Measurements from ENCODE around the gene F12.
"Not testable (repeated sequence)": the region's sequence is repeated elsewhere in the genome, so short reads cannot be mapped to it uniquely, and the experiment has no call there.

Gene F12

DNA sequence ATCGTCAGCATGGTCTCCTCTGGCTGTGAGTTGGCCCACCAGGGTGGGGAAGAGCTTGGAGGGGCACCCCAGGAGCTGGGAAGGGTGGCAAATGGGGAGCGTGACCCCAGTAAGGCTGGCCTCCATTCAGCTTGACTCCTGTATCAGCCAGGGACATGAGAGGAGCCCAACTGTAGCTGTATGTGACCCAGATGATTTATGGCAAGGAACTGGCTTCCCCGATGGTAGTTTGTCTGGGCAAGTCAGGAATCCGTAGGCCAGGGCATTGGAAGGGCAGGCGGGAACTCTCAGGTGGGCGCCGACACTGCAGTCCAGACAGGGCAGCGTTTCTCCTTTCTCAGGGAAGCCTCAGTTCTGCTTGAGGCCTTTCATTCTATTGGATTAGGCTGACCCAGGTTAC, 22.8 kb downstream of the F12 start:
- no peak for DNase-seq

DNA sequence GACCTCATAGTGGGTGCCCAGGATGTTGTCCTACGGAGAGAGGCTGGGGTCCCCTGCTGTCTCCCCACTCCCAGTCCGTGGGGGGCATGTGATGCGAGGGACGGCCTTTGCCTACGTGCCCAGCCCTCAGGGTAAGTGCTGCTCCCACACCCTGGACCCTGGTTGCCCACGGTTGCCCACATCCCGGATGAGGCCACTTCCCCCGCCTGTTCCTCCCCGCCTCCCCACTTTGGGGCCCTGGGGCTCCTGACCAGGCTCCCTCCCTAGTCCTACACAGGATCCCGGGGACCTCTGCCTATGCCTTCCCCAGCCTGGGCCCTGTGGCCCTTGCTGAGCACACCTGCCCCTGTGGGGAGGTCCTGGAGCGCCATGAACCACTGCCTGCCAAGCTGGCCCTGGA, 23.6 kb downstream of the F12 start:
- DNase-seq: no peak

DNA sequence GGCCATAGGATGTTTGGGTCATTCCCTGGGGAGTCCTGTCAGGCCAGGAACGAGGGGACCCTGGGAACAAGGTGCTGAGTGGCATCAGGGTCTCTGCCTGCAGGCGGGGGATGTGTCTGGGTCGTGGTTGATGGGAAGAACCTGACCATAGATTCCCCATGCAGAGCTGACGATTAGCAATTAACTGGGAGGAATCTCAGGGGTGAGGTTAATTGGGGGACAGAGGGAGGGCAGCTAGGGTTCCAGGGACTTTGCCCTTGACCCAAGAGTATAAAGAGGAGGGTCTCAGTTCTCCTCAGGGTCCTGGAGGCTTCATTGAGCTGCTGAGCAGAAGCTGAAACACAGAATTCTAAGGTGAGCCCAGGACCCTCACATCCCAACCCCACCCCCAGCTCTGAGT, 25.2 kb downstream of the F12 start, which contains the start of gene SLC34A1:
Gene SLC34A1, plus strand, starts transcription at position 301 of the 400 bp plus-strand sequence. CDS start 1,308 bp downstream, outside the sequence.
- DNase-seq: no peak

DNA sequence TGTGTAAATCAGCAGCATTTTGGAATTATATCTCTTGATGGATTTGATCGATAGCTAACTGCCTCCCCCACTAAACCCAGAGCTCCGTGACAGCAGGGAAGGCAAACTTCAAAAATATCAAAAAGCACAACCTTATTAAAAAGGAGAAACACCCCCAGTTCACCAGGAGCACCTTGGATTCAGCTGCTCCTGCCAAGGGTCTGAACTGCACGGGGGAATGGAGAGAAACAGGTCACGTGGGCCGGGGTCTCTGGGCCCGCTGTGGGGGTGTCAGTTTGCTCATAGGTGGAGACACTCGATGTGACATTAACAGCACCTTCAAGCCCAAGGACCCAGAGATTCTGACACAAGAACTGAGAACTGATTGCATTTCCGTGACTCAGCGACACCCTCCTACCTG, 26.2 kb downstream of the F12 start:
- DNase-seq: no peak

DNA sequence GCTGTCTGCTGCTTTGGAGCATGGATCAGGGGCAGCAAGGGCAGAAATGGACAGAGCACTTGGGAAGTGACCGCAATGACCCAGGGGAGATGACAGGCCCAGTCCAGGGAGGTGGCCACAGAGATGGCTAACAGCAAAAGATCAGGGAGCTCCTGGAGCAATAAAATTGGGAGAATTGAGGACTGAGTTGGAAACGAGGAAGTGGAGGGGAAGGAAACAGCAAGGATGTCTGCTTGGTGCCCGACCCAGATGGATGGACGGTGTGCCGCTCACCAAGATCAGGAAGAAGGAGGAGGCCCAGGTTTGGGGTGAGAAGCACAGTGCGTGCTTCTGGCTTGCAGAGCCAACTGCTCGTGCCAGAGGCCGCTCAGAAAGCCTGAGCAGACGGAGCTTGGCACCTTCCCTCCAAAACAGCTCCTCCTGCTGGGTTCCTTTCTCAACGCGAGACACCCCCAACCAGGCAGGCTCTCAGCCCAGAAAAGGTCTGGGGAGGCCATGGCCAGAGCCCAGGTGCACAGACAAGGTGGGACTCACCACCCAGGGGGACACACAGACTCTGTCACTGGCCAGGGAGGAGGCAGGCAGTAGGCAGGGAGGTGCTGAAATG, 26.8 kb downstream of the F12 start:
- DNase-seq: peak in 3 of 4 experiments; percentile 36 to 51 (median 46)

DNA sequence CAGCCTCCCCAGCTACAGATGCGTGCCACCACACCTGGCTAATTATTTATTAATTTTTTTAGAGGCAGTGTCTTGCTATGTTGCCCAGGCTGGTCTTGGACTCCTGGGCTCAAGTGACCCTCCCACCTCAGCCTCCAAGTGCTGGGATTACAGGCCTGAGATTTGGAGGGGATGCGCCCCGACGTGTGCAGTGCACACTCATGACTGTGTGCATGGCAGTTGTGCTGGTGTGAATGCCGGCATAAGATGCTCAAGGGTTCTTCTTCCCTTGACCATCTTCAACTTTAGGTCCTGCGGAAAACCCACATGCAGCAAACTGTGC, 28.6 kb downstream of the F12 start:
- DNase-seq: no peak

DNA sequence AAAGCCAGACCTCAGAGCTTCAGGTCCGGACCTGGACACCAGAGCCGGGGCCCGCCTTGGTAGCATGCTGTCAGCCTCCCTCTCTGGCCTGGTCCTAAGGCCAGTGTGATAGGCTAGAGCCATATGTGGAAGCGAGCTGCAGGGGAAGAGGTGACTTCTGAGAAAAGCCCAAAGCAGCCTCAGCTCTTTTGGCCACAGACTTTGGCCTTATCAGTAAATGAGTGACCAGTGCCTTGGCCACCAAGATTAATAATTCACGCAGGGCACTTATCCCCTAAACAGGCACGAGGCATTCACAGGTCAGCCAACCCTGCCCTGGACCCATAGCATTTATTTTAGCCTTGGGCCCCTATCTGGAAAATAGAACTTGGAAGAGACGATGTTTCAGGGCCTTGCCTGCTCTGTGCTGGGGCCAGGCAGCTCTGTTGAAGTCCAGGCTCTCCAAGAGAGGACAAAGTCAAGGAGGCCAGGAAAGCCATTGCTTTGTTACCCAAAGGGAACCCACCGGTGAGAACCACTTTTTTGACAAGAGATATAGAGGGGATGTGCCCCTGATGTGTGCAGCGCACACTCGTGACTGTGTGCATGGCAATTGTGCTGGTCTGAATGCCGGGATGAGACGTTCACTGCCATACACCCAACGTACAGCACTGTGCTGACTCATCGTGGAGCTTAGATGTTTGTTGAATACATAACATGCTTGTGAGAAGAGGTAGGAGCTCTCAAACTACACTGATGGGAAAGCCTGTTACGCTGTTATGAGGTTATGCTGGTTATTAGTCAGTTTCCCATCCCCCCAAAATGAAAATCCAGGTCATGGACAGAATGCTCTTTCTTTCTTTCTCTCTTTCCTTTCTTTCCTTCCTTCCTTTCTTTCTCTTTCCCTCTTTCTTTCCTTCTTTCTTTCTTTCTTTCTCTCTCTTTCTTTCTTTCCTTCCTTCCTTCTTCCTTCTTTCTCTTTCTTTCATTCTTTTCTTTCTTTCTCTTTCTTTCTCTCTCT, 30.2 kb downstream of the F12 start:
- peak in 3 of 4 experiments; percentile 28 to 40 (median 31) for DNase-seq

DNA sequence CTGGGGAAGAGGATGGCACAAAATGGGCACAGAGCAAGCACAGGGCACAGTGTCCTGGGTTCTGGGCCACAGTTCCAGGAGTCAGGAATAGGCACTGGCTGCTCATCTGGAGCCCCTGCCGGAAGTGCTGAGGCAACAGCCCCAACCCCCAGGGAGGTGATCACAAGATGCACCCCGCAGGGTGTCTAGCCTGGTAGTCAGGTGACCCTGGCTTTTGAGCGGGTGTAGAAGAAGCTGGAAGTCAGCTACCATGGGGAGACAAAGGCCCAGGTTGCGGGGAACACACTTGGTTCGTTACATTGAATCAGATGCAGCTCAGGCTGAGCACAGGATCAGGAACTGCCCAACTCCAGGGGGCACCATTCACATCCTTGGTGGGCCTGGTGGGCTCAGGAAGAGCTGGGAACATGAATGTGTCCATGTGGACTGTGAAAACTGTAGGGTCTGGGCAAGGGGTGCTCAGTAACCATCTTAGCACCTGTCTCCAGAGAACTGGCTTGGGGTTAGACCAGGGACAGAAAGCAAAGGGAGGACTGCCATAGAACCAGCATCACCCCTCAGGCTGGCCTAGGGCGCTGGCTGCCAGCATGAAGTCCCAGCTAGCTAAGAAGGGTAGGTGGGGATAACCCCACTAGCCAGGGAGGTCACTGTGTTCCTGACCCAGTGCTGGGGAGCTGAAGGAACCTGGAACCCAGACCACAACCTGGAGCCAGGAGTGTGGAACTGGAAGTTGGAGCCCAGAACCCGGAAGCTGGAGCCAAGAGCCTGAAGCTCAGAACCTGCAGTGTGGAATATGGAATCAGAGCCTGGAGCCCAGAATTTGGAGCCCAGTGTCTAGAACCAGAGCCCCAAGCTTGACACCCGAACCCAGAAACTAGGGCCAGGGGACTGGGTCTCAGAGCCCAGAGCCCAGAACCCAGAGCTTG, 31.2 kb downstream of the F12 start:
- no peak for DNase-seq

DNA sequence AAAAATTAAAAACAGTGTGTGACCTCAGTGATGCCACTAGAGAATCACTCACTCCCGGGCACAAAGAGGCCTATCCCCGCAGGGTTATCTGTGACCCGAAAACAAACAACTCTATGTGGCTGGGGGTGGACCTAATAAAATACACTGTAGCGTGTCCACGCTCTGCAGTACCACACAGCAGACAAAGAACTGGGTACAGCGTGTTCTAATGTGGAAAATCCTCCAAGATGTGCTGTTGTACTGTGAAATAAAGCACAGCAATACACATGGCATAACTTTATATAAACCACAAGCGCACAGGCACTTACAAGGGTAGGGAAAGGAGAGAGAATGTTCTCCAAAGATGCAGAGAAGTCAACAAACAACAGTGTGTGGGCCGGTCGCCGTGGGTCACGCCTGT, 33.3 kb downstream of the F12 start:
- DNase-seq: no peak

DNA sequence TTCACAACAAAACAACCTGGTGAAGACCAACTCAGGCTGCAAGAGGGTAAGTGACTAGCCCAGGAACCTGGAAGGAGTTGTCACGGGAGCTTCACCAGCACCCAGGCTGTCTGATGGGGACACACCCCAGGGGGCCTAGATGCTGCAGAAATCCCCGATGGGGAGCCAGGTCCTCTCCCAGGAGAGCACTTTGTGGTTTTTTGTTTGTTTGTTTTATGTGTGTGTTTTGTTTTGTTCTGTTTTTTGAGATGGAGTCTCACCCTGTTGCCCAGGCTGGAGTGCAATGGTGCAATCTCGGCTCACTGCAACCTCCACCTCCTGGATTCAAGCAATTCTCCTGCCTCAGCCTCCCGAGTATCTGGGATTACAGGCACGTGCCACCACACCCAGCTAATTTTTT, 33.8 kb downstream of the F12 start:
- not testable (repeated sequence) for DNase-seq

DNA sequence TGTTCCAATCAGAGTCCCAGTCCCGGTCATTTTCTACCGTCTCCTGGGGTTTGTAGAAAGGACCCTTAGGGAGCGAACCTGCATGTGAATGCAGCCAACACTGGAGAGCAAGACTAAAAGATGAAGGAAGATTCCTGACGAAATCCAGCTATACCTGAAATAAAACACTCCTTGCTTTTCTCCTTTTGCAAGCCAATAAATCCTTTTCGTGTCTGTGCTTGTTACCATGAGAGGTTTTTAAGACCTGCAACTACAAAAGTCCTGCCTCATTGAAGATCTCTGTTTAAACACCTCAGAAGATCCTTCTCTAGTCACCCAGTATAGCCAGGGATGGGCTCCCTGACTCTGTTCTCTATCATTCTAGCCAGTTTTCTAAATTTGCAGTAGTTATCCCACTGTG, 35.2 kb downstream of the F12 start:
- no peak for DNase-seq

DNA sequence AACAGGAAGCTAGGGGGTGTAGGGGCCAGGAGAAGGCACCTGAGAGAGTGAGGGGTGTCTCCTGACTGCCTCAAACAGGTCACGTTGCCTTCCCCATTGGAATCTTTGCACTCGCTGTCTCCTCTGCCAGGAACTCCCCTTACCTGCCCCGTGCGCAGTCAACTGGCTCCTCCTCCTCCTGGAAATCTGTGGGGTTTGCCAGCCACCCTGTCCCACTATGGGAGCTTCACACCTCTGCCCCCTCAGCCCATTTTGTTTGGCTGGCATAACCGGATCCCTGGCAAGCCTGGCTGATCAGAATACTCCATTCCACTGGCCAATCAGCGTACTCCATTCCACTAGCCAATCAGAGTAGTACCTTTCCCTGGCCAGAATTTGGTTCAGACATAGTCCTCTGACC, 35.6 kb downstream of the F12 start:
- DNase-seq: no peak

DNA sequence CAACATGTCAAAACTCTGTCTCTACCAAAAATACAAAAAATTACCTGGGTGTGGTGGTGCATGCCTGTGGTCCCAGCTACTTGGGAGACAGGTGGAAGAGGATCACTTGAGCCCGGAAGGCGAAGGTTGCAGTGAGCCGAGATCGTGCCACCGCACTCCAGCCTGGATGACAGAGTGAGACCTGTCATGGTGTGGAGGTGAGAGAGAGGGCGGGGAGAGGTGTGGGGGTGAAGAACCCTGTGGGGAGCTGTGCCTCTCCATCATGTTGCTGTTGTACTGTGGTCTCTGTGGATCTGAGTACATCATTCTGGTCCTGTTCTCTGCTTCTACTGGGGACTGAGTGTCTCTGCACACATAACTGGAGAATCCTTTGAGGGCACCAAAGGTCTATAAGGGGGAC, 36.5 kb downstream of the F12 start:
- DNase-seq: no peak

DNA sequence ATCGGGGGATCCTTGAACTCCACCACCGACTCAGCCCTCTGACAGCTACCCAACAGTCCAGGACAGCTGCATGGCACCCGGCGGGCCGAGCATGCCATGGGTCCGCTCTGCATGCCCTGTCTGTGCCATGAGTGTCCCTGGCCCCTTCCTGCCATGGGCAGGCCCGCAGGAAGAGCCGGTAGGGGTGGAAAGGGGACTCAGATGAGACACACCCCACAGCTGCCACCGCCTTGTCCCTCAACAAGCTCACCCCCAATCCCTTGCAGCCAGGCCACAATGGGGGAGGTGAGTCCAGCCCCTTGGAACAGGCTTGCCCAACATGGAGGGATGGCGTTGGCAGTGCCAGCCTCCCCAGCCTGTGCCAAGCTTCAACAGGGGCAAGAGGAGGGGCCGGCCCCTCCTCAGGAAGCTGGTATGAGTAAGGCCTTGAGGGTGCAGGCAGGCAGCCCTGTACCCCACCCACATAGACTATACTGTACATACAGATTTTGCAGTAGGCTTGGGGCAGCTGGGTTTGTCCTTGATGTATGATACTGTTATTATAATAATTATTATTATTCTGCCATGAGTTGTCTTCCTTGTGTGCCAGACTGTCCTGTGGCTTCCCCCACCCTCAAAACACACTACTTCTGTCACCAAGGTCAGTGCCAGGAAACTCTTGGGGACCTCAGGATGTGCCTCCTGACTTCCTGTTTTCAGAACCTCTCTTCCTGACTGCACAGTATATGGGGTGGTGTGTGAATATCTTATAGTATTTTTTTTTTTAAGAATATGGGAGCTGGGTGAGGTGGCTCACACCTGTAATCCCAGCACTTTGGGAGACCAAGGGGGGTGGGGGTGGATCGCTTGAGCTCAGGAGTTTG, 37.1 kb downstream of the F12 start:
- peak in 3 of 4 experiments; percentile 27 to 46 (median 39) for DNase-seq

DNA sequence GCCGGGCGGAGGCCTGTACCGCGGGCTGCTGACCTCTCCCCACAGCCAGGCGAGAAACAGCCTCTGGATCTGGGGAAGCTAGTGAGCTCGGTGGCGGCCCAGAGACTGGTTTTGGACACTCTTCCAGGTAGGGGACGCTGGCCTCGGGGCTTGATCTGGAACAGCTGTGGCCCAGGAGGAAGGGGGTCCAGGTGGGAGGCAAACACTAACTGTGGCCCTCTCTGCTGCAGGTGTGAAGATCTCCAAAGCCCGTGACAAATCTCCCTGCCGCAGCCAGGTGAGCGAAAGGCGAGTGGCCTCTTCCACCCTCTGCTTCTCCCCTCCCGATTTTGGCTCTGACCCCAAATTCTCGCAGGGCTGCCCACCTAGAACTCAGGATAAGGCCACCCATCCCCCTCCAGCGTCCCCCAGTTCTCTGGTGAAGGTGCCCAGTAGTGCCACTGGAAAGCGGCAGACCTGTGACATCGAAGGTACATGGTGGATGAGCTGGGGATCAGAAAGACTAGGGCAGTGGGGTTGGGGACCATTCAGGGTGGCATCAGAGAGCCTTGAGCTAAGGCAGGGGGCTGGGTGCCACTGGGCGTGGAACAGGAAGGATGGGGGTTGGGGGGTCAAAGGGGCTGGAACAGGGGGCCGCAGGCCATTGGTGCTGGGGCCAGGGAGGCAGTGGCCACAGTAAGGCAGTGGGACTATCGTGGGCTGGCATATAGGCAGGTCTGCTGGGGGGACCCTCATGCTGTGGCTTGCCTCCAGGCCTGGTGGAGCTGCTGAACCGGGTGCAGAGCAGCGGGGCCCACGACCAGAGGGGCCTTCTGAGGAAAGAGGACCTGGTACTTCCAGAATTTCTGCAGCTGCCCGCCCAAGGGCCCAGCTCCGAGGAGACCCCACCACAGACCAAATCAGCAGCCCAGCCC, 38.0 kb downstream of the F12 start:
- DNase-seq: no peak

DNA sequence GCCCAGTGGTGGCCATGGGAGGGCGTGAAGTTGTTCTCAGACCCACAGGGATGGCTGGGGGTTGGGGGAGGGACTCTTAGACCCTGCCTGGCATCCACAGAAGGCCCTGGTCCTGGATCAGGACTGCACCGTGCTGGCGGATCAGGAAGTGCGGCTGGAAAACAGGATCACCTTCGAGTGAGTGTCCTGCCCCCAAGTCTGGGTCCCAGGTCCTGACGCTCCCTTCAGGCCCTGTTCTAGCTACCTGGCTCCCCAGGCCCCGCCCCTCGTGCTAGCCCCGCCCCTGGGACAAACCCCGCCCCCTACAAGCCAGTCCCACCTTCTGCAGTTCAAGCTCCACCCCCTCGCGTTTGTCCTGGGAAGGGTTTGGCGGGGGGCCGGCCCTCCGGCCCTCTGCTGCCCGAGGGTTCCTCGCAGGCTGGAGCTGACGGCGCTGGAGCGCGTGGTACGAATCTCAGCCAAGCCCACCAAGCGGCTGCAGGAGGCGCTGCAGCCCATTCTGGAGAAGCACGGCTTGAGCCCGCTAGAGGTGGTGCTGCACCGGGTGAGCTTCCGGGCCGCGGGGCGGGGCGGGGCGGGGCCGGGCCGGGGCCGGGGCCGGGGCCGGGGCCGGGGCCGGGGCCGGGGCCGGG, 38.8 kb downstream of the F12 start:
- peak; percentile 60 to 80 (median 74) for DNase-seq

DNA sequence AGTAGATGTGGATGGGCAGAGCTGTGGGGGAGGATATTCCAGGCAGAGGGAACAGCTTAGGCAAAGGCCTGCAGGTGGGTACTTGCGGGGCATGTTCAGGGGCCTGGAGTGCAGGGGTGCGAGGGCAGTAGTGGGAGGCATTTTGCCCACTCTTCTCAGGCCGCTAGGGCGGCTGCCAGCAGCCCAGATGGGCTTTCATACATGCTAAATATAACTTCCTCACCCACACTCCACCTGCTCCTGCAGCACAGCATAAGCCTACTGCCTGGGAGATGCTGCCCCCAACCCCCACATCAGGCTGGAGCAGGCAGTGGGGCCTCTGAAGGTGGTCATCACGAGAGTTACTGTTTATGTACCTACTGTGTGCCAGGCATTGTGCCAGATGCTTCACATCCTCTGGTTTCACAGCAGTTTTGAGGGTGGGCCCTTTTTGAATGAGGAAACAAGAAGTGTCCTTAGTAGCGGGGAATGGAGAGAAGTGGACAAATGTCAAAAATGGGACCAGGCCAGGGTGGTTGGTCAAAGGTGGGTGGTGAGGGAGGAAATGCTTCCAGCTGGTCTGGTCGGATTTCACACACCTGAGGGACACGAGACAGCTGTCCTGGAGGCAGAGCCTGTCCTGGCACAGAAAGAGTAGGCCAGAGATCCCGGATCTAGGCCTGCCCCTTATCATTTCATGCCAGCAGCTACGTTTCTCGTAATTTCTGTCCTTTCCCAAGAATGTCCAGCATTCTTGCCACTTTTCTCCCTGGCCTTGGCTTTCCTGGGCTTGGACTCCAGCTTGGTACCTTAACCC, 39.5 kb downstream of the F12 start:
- no peak for DNase-seq

DNA sequence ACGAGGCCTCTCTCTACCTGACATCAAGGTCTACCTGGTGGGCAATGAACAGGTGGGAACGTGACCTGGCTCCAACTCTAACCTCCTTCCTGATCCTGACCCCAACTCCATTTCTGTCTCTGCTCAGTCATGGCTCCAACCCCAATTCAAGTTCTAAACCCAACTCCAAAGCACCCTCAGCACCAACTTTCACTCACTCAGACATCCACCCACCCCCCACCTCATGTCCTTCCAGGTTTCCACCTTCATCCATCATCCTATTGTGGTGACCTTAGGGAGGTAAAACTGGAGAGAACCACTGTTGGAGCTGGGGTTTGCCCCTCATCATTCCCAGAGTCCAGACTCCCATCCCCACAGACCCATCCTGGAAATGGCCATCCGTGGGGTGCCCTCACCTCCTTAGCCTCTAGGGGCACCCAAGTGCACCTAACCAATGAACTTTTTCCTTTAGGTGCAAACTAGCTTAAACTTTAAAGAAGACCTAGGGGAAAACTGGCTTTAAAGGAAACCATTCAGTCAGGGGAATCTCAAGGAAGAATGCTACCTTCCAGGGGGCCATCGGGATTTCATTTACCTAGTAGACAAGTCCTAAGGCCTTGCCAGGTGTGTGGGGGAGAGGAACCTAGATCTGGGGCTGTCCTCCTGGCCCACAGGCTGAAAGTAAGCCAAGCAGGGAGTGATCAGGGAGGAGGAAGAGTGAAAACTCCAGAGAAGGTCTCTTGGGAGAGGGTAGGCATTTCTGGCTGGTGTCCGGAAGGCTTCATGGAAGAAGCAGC, 40.3 kb downstream of the F12 start:
- peak in 3 of 4 experiments; percentile 48 to 62 (median 60) for DNase-seq

All from suppressor macrophage (primary cell).